Sigmoid colon (tissue), 7 donors: ENCODE results near the gene ADAM10. TPM values are rescaled to one million over a fixed set of nuclear protein-coding genes. Genes with fewer than 3 reads are reported as not detected.
A peak's percentile ranks its signal among the peaks of the same experiment; 100 is the strongest.

Source experiments
- DNase-seq: peaks from one replicate; pipeline ENCODE4 v3.0.0-alpha.2; 2019
- H3K27ac ChIP-seq, 4 donors: fragments of 200-600 bp; sonication (generic); one replicate each; pipeline ENCODE4 v1.5.1; 2016 to 2019; ENCODE audit warnings: mild to moderate bottlenecking in 1 of 4
- H3K27me3 ChIP-seq, 3 donors: fragments of 200-600 bp; sonication (generic); one replicate each; pipeline ENCODE4 v1.5.1; 2019; ENCODE audit warnings: mild to moderate bottlenecking in 1 of 3
- H3K36me3 ChIP-seq, 4 donors: fragments of 200-600 bp; sonication (generic); one replicate each; pipeline ENCODE4 v1.5.1; 2016 to 2019
- H3K4me1 ChIP-seq, 4 donors: fragments of 200-600 bp; sonication (generic); one replicate each; pipeline ENCODE4 v1.5.1; 2017 to 2019
- H3K4me3 ChIP-seq, 4 donors: fragments of 200-600 bp; sonication (generic); one replicate each; pipeline ENCODE4 v1.5.1; 2017 to 2019; ENCODE audit warnings: mild to moderate bottlenecking in 2 of 4, moderate library complexity in 1 of 4
- H3K9me3 ChIP-seq, 4 donors: fragments of 200-600 bp in 3 of 4; sonication (generic) in 3 of 4; one replicate each; pipeline versions ENCODE4 v1.5.1 to v1.6.1; 2013 to 2019
- CTCF ChIP-seq, 4 experiments: fragments of 450-650 bp in 3 of 4; fragments of 200-600 bp in 1 of 4; IDR thresholded peaks; one replicate each; pipeline ENCODE4 v1.5.1; 2016 to 2019; ENCODE audit warnings: antibody characterized with exemption in 4 of 4, mild to moderate bottlenecking in 3 of 4, moderate library complexity in 2 of 4
- EP300 ChIP-seq, 4 donors: sonication (generic); formaldehyde crosslinking; IDR thresholded peaks; one replicate each; pipeline ENCODE4 v1.6.1; 2017; ENCODE audit warnings: antibody characterized with exemption in 4 of 4
- POLR2A ChIP-seq, 2 donors: fragments of 450-650 bp; IDR thresholded peaks; one replicate each; pipeline ENCODE4 v1.6.1; 2016; ENCODE audit warnings: antibody characterized with exemption in 2 of 2, mild to moderate bottlenecking in 2 of 2, moderate library complexity in 2 of 2
- POLR2AphosphoS5 ChIP-seq, 4 donors: sonication (generic); formaldehyde crosslinking; IDR thresholded peaks; one replicate each; pipeline ENCODE4 v1.6.1; 2017; ENCODE audit warnings: antibody characterized with exemption in 4 of 4
- WGBS, 2 donors: extraction: QIAGEN DNeasy Blood & Tissue Kit; methylation state at CpG; one replicate each; pipeline ENCODE4 v1.1.7; 2013; 5-methylcytosine and 5-hydroxymethylcytosine counted together
- intact Hi-C: fragments of 100-400 bp; cut with DNase I; formaldehyde crosslinking; loops from one replicate; pipeline ENCODE4 v1.15.1; 2023
- polyA plus RNA-seq, 3 donors: library from polyadenylated mRNA; stranded (reverse); fragments of 200-250 nt; gene quantifications; one replicate each; pipeline ENCODE4 v1.2.3, GENCODE V29; 2013
- total RNA-seq, 4 donors: library from RNA; depleted of rRNA; stranded (reverse); fragments of >200 nt; gene quantifications; one replicate each; pipeline ENCODE4 v1.1.0, GENCODE V29; 2016
- donor health status: healthy with polysubstance abuse.
- donor health status: Bipolar disorder and iron deficiency.
- donor health status: healthy.

ADAM10 gene
- total and polyA plus RNA-seq, 7 donors = 6.6 to 70.9 (median 44.9) TPM

GRCh38 chr15:58742819-58743502, 6.5 kb downstream of the ADAM10 start:
- Histone ChIP-seq H3K36me3 (no peaks in the 10 kb centered on the region), H3K9me3 (no peaks in the 10 kb centered on the region), H3K4me3 (no peak overlapping the region), H3K27me3 (no peaks in the 10 kb centered on the region), H3K27ac (no peak overlapping the region), H3K4me1 (peaks cover 0 to 62% (median 46%) of the 10 kb centered on the region in 4 donors)
- TF ChIP-seq POLR2AphosphoS5 (IDR thresholded peaks at IDR 0.05) (no peak), EP300 (IDR thresholded peaks at IDR 0.05) (no peak), CTCF (IDR thresholded peaks at IDR 0.05) (no peak), POLR2A (IDR thresholded peaks at IDR 0.05) (no peak)
- WGBS, 2 donors = 90 to 92% methylated on average over 5 of the region's 5 CpGs
- intact Hi-C loops = no loop called here
- DNase-seq = no peak

- TF ChIP-seq POLR2AphosphoS5 (IDR thresholded peaks at IDR 0.05) (peak in 1 of 4 donors; percentile 37), POLR2A (IDR thresholded peaks at IDR 0.05) (no peak), CTCF (IDR thresholded peaks at IDR 0.05) (no peak)
- Histone ChIP-seq H3K4me3 (no peak overlapping the region), H3K27me3 (no peaks in the 10 kb centered on the region), H3K4me1 (peaks cover 0 to 62% (median 44%) of the 10 kb centered on the region in 4 donors), H3K9me3 (no peaks in the 10 kb centered on the region), H3K27ac (no peak overlapping the region), H3K36me3 (no peaks in the 10 kb centered on the region)
- intact Hi-C loops = no loop called here
- no peak for DNase-seq
- WGBS, 2 donors = 75 to 84% methylated on average over 8 of the region's 8 CpGs
Measured at GRCh38 chr15:58742022-58742813, 7.3 kb downstream of the ADAM10 start.

GRCh38 chr15:58741032-58741431, 8.5 kb downstream of the ADAM10 start:
- Histone ChIP-seq H3K27me3 (no peaks in the 10 kb centered on the region), H3K4me3 (no peak overlapping the region), H3K36me3 (no peaks in the 10 kb centered on the region), H3K27ac (no peak overlapping the region), H3K9me3 (no peaks in the 10 kb centered on the region), H3K4me1 (peaks cover 0 to 59% (median 33%) of the 10 kb centered on the region in 4 donors)
- no peak for DNase-seq
- TF ChIP-seq POLR2A (IDR thresholded peaks at IDR 0.05) (no peak), CTCF (IDR thresholded peaks at IDR 0.05) (no peak), POLR2AphosphoS5 (IDR thresholded peaks at IDR 0.05) (no peak), EP300 (IDR thresholded peaks at IDR 0.05) (no peak)
- intact Hi-C loops = no loop called here
- WGBS, 2 donors = 73 to 78% methylated on average over 2 of the region's 2 CpGs

- Histone ChIP-seq H3K36me3 (no peaks in the 10 kb centered on the region), H3K27me3 (no peaks in the 10 kb centered on the region), H3K4me3 (no peak overlapping the region), H3K4me1 (peaks cover 0 to 58% (median 30%) of the 10 kb centered on the region in 4 donors), H3K9me3 (no peaks in the 10 kb centered on the region), H3K27ac (no peak overlapping the region)
- intact Hi-C loops = no loop called here
- no peak for DNase-seq
- WGBS, 2 donors = 87 to 88% methylated on average over 4 of the region's 4 CpGs
- TF ChIP-seq EP300 (IDR thresholded peaks at IDR 0.05) = no peak
- no peak for TF ChIP-seq POLR2A (IDR thresholded peaks at IDR 0.05)
- TF ChIP-seq CTCF (IDR thresholded peaks at IDR 0.05) = no peak
- no peak for TF ChIP-seq POLR2AphosphoS5 (IDR thresholded peaks at IDR 0.05)
Measured at GRCh38 chr15:58740436-58740835, 9.1 kb downstream of the ADAM10 start.
